ENCODE results near the gene BICDL2.
A peak's percentile ranks its signal among the peaks of the same experiment; 100 is the strongest.

BICDL2 gene

GRCh38 chr16:3042376-3042775, 5.6 kb upstream of the BICDL2 start:
- Histone ChIP-seq H4K20me1 (ENCODE audit: insufficient read depth) (no peaks in the 10 kb centered on the region), H3K4me1 (ENCODE audit: low read depth, poor library complexity, severe bottlenecking) (no peaks in the 10 kb centered on the region), H3K79me2 (ENCODE audit: insufficient read depth, low read depth) (no peaks in the 10 kb centered on the region), H2AFZ (ENCODE audit: low read depth) (no peak overlapping the region), H3K27ac (no peak overlapping the region), H3K36me3 (ENCODE audit: insufficient read depth) (no peaks in the 10 kb centered on the region), H3K27me3 (ENCODE audit: insufficient read depth, low read depth) (peaks cover 89% of the 10 kb centered on the region), H3K9ac (no peak overlapping the region), H3K4me3 (IDR thresholded peaks at IDR 0.05; ENCODE audit: insufficient read depth, low read depth, low read length) (no peak overlapping the region), H3K4me2 (no peak overlapping the region)
- no peak for TF ChIP-seq CTCF (conservative IDR thresholded peaks at IDR 0.05; ENCODE audit: low read depth, low read length)

GRCh38 chr16:3038896-3039295, 2.2 kb upstream of the BICDL2 start:
- Histone ChIP-seq H3K36me3 (ENCODE audit: insufficient read depth) (no peaks in the 10 kb centered on the region), H3K27me3 (ENCODE audit: insufficient read depth, low read depth) (peaks cover 88% of the 10 kb centered on the region), H2AFZ (ENCODE audit: low read depth) (no peak overlapping the region), H3K4me3 (IDR thresholded peaks at IDR 0.05; ENCODE audit: insufficient read depth, low read depth, low read length) (no peak overlapping the region), H3K4me2 (no peak overlapping the region), H3K4me1 (ENCODE audit: low read depth, poor library complexity, severe bottlenecking) (peaks cover 2% of the 10 kb centered on the region), H4K20me1 (ENCODE audit: insufficient read depth) (no peaks in the 10 kb centered on the region), H3K9ac (no peak overlapping the region), H3K79me2 (ENCODE audit: insufficient read depth, low read depth) (no peaks in the 10 kb centered on the region), H3K27ac (no peak overlapping the region)
- TF ChIP-seq CTCF (conservative IDR thresholded peaks at IDR 0.05; ENCODE audit: low read depth, low read length) = no peak

GRCh38 chr16:3038256-3038655, 1.5 kb upstream of the BICDL2 start:
- peaks cover 90% of the 10 kb centered on the region for H3K27me3 ChIP-seq (ENCODE audit: insufficient read depth, low read depth)
- no peak for TF ChIP-seq CTCF (conservative IDR thresholded peaks at IDR 0.05; ENCODE audit: low read depth, low read length)
- H3K36me3 ChIP-seq (ENCODE audit: insufficient read depth) = no peaks in the 10 kb centered on the region
- H3K4me2 ChIP-seq = no peak overlapping the region
- H3K4me1 ChIP-seq (ENCODE audit: low read depth, poor library complexity, severe bottlenecking) = peaks cover 9% of the 10 kb centered on the region
- no peaks in the 10 kb centered on the region for H4K20me1 ChIP-seq (ENCODE audit: insufficient read depth)
- no peak overlapping the region for H3K4me3 ChIP-seq (IDR thresholded peaks at IDR 0.05; ENCODE audit: insufficient read depth, low read depth, low read length)
- no peak overlapping the region for H3K27ac ChIP-seq
- H3K9ac ChIP-seq = no peak overlapping the region
- H2AFZ ChIP-seq (ENCODE audit: low read depth) = no peak overlapping the region
- no peaks in the 10 kb centered on the region for H3K79me2 ChIP-seq (ENCODE audit: insufficient read depth, low read depth)

GRCh38 chr16:3035972-3036725, 595 bp downstream of the BICDL2 start:
- no peaks in the 10 kb centered on the region for H4K20me1 ChIP-seq (ENCODE audit: insufficient read depth)
- H3K27me3 ChIP-seq (ENCODE audit: insufficient read depth, low read depth) = peaks cover 97% of the 10 kb centered on the region
- no peak overlapping the region for H2AFZ ChIP-seq (ENCODE audit: low read depth)
- H3K36me3 ChIP-seq (ENCODE audit: insufficient read depth) = no peaks in the 10 kb centered on the region
- H3K9ac ChIP-seq = no peak overlapping the region
- H3K4me1 ChIP-seq (ENCODE audit: low read depth, poor library complexity, severe bottlenecking) = peaks cover 21% of the 10 kb centered on the region
- no peak for TF ChIP-seq CTCF (conservative IDR thresholded peaks at IDR 0.05; ENCODE audit: low read depth, low read length)
- H3K4me2 ChIP-seq = peak overlapping the region; percentile 27; the same call in 1 of the 2 replicates
- H3K4me3 ChIP-seq (IDR thresholded peaks at IDR 0.05; ENCODE audit: insufficient read depth, low read depth, low read length) = no peak overlapping the region
- H3K27ac ChIP-seq = no peak overlapping the region
- no peaks in the 10 kb centered on the region for H3K79me2 ChIP-seq (ENCODE audit: insufficient read depth, low read depth)
